GM23248 (cell line): Measurements from ENCODE around the gene CHCT1. TPM values are rescaled to one million over a fixed set of nuclear protein-coding genes. Genes with fewer than 3 reads are reported as not detected.
"Not testable (repeated sequence)": the region's sequence is repeated elsewhere in the genome, so short reads cannot be mapped to it uniquely, and the experiment has no call there.

Experiments
- DNase-seq: peaks from one replicate; pipeline ENCODE4 v3.0.0-alpha.2; 2015
- H2AFZ ChIP-seq: fragments of 200-600 bp; sonication (generic); 2 replicates; pipeline ENCODE4 v1.6.1; 2016; ENCODE audit warnings: antibody characterized with exemption
- H3F3A ChIP-seq: fragments of 200-600 bp; sonication (generic); 2 replicates; pipeline ENCODE4 v1.6.1; 2016; ENCODE audit warnings: mild to moderate bottlenecking, antibody characterized with exemption, mixed run types; ENCODE audit not compliant: insufficient read depth
- H3K27ac ChIP-seq: fragments of 200-600 bp; sonication (generic); 2 replicates; pipeline ENCODE4 v1.5.1; 2016; ENCODE audit warnings: mild to moderate bottlenecking
- H3K27me3 ChIP-seq: fragments of 200-600 bp; sonication (generic); replicated peaks from 2 replicates; pipeline ENCODE4 v1.6.1; 2016; ENCODE audit warnings: mild to moderate bottlenecking; ENCODE audit not compliant: insufficient read depth
- H3K36me3 ChIP-seq: fragments of 200-600 bp; sonication (generic); 2 replicates; pipeline ENCODE4 v1.6.1; 2016; ENCODE audit warnings: low read depth, mild to moderate bottlenecking
- H3K4me1 ChIP-seq: fragments of 200-600 bp; sonication (generic); 2 replicates; pipeline ENCODE4 v1.6.1; 2016; ENCODE audit warnings: mild to moderate bottlenecking; ENCODE audit not compliant: insufficient read depth
- H3K4me2 ChIP-seq: fragments of 200-600 bp; sonication (generic); one replicate; pipeline ENCODE4 v1.6.1; 2016; ENCODE audit warnings: mild to moderate bottlenecking; ENCODE audit not compliant: unreplicated experiment
- H3K4me3 ChIP-seq: fragments of 200-600 bp; sonication (generic); 2 replicates; pipeline ENCODE4 v1.5.1; 2016; ENCODE audit warnings: mild to moderate bottlenecking
- H3K79me2 ChIP-seq: fragments of 200-600 bp; sonication (generic); 2 replicates; pipeline ENCODE4 v1.6.1; 2016; ENCODE audit warnings: mild to moderate bottlenecking; ENCODE audit not compliant: insufficient read depth
- H3K9ac ChIP-seq: fragments of 200-600 bp; sonication (generic); 2 replicates; pipeline ENCODE4 v1.6.1; 2016; ENCODE audit warnings: mild to moderate bottlenecking
- H3K9me2 ChIP-seq: fragments of 200-600 bp; sonication (generic); 2 replicates; pipeline ENCODE4 v1.6.1; 2016; ENCODE audit warnings: mixed run types, mild to moderate bottlenecking, moderate library complexity; ENCODE audit not compliant: insufficient read depth
- H3K9me3 ChIP-seq: fragments of 200-600 bp; sonication (generic); one replicate; pipeline ENCODE4 v1.6.1; 2017; ENCODE audit warnings: low read depth
- H4K20me1 ChIP-seq: fragments of 200-600 bp; sonication (generic); 2 replicates; pipeline ENCODE4 v1.6.0; 2016; ENCODE audit not compliant: insufficient read depth
- EZH2 ChIP-seq: fragments of 200-600 bp; sonication (generic); IDR thresholded peaks from 2 replicates; pipeline ENCODE4 v1.6.1; 2018; ENCODE audit warnings: antibody characterized with exemption, mild to moderate bottlenecking; ENCODE audit not compliant: insufficient read depth, poor library complexity, severe bottlenecking
- EZH2phosphoT487 ChIP-seq: fragments of 200-600 bp; sonication (generic); IDR thresholded peaks from 2 replicates; pipeline ENCODE4 v1.6.1; 2018; ENCODE audit warnings: antibody characterized with exemption, moderate library complexity, mild to moderate bottlenecking, low read depth; ENCODE audit not compliant: insufficient read depth
- WGBS, 2 experiments: methylation state at CpG; one replicate each; pipeline ENCODE4 v1.1.6; 2015 to 2017; ENCODE audit warnings: low lambda C conversion rate in 2 of 2, low coverage in 1 of 2; ENCODE audit errors: missing lambda C conversion rate in 2 of 2; 5-methylcytosine and 5-hydroxymethylcytosine counted together
- in situ Hi-C: fragments of 300-500 bp; cut with MboI; formaldehyde crosslinking; loops from 2 replicates; pipeline ENCODE4 v1.15.0; 2020
- polyA plus RNA-seq: library from polyadenylated mRNA; unstranded; fragments of >200 nt; fragmentation: Nextera tagmentation; extraction: Ambion mirVana; gene quantifications from 2 replicates; pipeline ENCODE4 v1.2.1, GENCODE V29; 2016
- total RNA-seq: library from RNA; depleted of rRNA; stranded (reverse); fragments of >200 nt; shearing (Covaris generic); gene quantifications from 2 replicates; pipeline ENCODE4 v1.2.3, GENCODE V29; 2014; rRNA removed

CHCT1 gene
- total RNA-seq (not detected in 2 replicates), polyA plus RNA-seq (not detected in 2 replicates)

DNA sequence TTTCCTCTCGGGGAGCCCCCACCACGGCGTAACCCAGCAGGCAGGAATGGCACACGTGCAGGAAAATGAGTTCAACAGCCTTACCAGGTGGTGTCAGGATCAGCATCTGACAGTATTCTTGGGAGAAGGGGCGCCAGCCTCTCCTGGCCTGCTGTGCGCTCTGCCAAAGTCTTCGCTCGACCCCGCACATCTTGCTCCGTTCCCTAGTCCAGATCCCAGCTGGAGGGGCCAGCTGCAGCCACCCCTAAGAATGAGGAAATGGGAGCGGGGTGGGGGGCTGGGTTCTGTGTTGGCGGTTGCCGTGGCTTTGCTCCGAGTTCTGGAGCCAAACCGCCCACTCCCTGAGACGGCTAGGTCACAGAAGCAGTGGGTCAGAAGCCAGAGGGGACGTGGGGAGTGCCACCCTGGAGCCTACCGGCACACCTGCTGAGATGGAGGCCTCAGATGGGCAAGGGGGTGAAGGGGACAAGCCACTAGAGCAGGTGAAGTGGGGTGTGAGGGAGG, at the start of gene CHCT1:
Gene CHCT1, plus strand, starts transcription at position 328 of the 504 bp plus-strand sequence. Its CDS starts 104 bp downstream, at position 432.
- no peak for DNase-seq
- no peaks in the 10 kb centered on the region for H3K27me3 ChIP-seq
- WGBS, 2 experiments, result 89 to 90% methylated on average over 18 of the region's 18 CpGs
- H3K4me2 ChIP-seq, result peak within 1 kb of the TSS; percentile 71
- no peaks in the 10 kb centered on the region for H3K9me3 ChIP-seq
- in situ Hi-C loops, result no loop called here
- no peaks in the 10 kb centered on the region for H3K79me2 ChIP-seq
- no peaks in the 10 kb centered on the region for H3K36me3 ChIP-seq
- no peaks in the 10 kb centered on the region for H3K9me2 ChIP-seq
- H3F3A ChIP-seq, result no peaks in the 10 kb centered on the region
- peak within 1 kb of the TSS; percentile 88 for H2AFZ ChIP-seq
- no peak for TF ChIP-seq EZH2
- TF ChIP-seq EZH2phosphoT487, result no peak
- peak within 1 kb of the TSS; percentile 70 for H3K4me3 ChIP-seq
- no peaks in the 10 kb centered on the region for H3K4me1 ChIP-seq
- H3K9ac ChIP-seq, result peak within 1 kb of the TSS; percentile 62
- H4K20me1 ChIP-seq, result no peaks in the 10 kb centered on the region
- no peak within 1 kb of the TSS for H3K27ac ChIP-seq

GRCh38 chr17:60372790-60373483, 49.4 kb upstream of the CHCT1 start:
- H3K9me3 ChIP-seq, result no peaks in the 10 kb centered on the region
- H3K4me2 ChIP-seq, result peak overlapping the region; percentile 16
- peak overlapping the region; percentile 14; the same call in 1 of the 2 replicates for H3K9ac ChIP-seq
- 0 out of 2 replicates have a peak, but pooled peaks cover 13% of the 10 kb centered on the region for H3K36me3 ChIP-seq
- no peak overlapping the region for H2AFZ ChIP-seq
- in situ Hi-C loops, result no loop called here
- no peak overlapping the region for H3K4me3 ChIP-seq
- H3K79me2 ChIP-seq, result peaks cover 91% of the 10 kb centered on the region
- peaks cover 10% of the 10 kb centered on the region for H3K4me1 ChIP-seq
- TF ChIP-seq EZH2 (no peak), EZH2phosphoT487 (no peak)
- H3F3A ChIP-seq, result peaks cover 4% of the 10 kb centered on the region; the same call in 1 of the 2 replicates
- 66 to 67% methylated on average over 6 of the region's 6 CpGs for WGBS, 2 experiments
- peaks cover 14% of the 10 kb centered on the region for H4K20me1 ChIP-seq
- H3K27me3 ChIP-seq, result no peaks in the 10 kb centered on the region
- DNase-seq, result peak; percentile 87
- H3K9me2 ChIP-seq, result no peaks in the 10 kb centered on the region
- peak overlapping the region; percentile 78 for H3K27ac ChIP-seq

- H4K20me1 ChIP-seq, H3F3A ChIP-seq, DNase-seq, H3K9ac ChIP-seq, in situ Hi-C loops, H2AFZ ChIP-seq, H3K4me3 ChIP-seq, H3K27me3 ChIP-seq, H3K4me1 ChIP-seq, H3K4me2 ChIP-seq, H3K9me2 ChIP-seq, H3K27ac ChIP-seq, H3K9me3 ChIP-seq: not testable (repeated sequence)
- WGBS, 2 experiments, result 52 to 66% methylated on average over 1 of the region's 1 CpG
- Histone ChIP-seq H3K79me2 (peaks cover 91% of the 10 kb centered on the region), H3K36me3 (0 out of 2 replicates have a peak, but pooled peaks cover 13% of the 10 kb centered on the region)
Observed at GRCh38 chr17:60378187-60378586, 44.1 kb upstream of the CHCT1 start.

DNA sequence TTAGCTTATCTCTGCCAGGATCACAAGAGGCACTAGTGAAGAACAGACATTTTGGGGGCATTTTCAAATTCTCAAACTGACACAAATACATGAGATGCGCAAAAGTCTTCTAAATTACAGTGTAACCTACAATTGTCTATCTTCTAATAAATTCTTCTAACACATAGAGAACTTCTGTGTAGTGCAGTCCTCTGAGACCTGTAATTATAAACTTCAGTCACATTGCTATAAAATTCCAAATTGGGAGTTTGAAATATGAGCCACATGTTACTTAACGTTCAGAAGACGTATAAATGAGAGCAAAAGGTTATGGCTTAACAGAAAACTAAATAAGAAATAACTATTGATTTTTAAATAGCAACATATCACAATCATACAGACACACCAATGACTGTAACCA, 42.8 kb upstream of the CHCT1 start:
- H3K27ac ChIP-seq, H3K4me2 ChIP-seq, H2AFZ ChIP-seq, H3K9ac ChIP-seq, H4K20me1 ChIP-seq, DNase-seq, H3K9me2 ChIP-seq, H3K4me3 ChIP-seq, in situ Hi-C loops, H3K27me3 ChIP-seq, H3K9me3 ChIP-seq: not testable (repeated sequence)
- Histone ChIP-seq H3F3A (peaks cover 14% of the 10 kb centered on the region), H3K4me1 (peaks cover 13% of the 10 kb centered on the region), H3K79me2 (peaks cover 96% of the 10 kb centered on the region), H3K36me3 (0 out of 2 replicates have a peak, but pooled peaks cover 13% of the 10 kb centered on the region)
- 52 to 53% methylated on average over 3 of the region's 3 CpGs for WGBS, 2 experiments
